Esophagus squamous epithelium (tissue), 5 donors: ENCODE data around the gene NAT8L. TPM values are rescaled to one million over a fixed set of nuclear protein-coding genes. Genes with fewer than 3 reads are reported as not detected.

ENCODE experiments used
- DNase-seq: peaks from one replicate; lab custom pipeline; 2025; lab: John Stamatoyannopoulos, UW
- H3K27ac ChIP-seq, 4 donors: fragments of 200-600 bp; sonication (generic); one replicate each; pipeline ENCODE4 v1.5.1; 2016 to 2019; ENCODE audit warnings: mild to moderate bottlenecking in 1 of 4
- H3K27me3 ChIP-seq, 4 donors: fragments of 200-600 bp; sonication (generic); 1 replicate in 3 of 4; 2 replicates in 1 of 4; pipeline versions ENCODE4 v1.5.1 to v1.6.0; 2017 to 2021; ENCODE audit warnings: antibody characterized with exemption in 1 of 4
- H3K36me3 ChIP-seq, 3 donors: fragments of 200-600 bp; sonication (generic); one replicate each; pipeline ENCODE4 v1.5.1; 2016 to 2019
- H3K4me1 ChIP-seq, 3 donors: fragments of 200-600 bp; sonication (generic); one replicate each; pipeline ENCODE4 v1.5.1; 2017 to 2019
- H3K4me3 ChIP-seq, 4 donors: fragments of 200-600 bp; sonication (generic); 1 replicate in 3 of 4; 2 replicates in 1 of 4; pipeline ENCODE4 v1.5.1; 2016 to 2019; ENCODE audit warnings: mild to moderate bottlenecking in 2 of 4, moderate library complexity in 1 of 4
- H3K9me3 ChIP-seq, 3 donors: fragments of 200-600 bp; sonication (generic); one replicate each; pipeline ENCODE4 v1.5.1; 2016 to 2019
- CTCF ChIP-seq, 6 experiments: fragments of 450-650 bp in 4 of 6; fragments of 200-600 bp in 2 of 6; sonication (generic) in 2 of 6; IDR thresholded peaks; one replicate each; pipeline ENCODE4 v1.5.1; 2016 to 2019; ENCODE audit warnings: antibody characterized with exemption in 6 of 6, mild to moderate bottlenecking in 4 of 6, moderate library complexity in 4 of 6
- POLR2A ChIP-seq, 4 donors: fragments of 450-650 bp; IDR thresholded peaks; one replicate each; pipeline ENCODE4 v1.6.1; 2017; ENCODE audit warnings: antibody characterized with exemption in 4 of 4, mild to moderate bottlenecking in 4 of 4, moderate library complexity in 3 of 4
- WGBS, 2 donors: methylation state at CpG; one replicate each; pipeline ENCODE4 v1.1.5; 2018; 5-methylcytosine and 5-hydroxymethylcytosine counted together
- intact Hi-C: fragments of 100-400 bp; cut with DNase I; formaldehyde crosslinking; loops from one replicate; pipeline ENCODE4 v1.15.0; 2022
- total RNA-seq, 4 donors: library from RNA; depleted of rRNA; stranded (reverse); fragments of >200 nt; gene quantifications; one replicate each; pipeline ENCODE4 v1.1.0, GENCODE V29; 2016
- donor health status: DM: yes; HTN: yes; CAD: no.

NAT8L gene
- total RNA-seq, 4 donors from 2014 or later = under 0.01 TPM; not detected in 3

- Histone ChIP-seq H3K4me3 (no peak overlapping the region), H3K27me3 (no peaks in the 10 kb centered on the region), H3K36me3 (no peaks in the 10 kb centered on the region), H3K27ac (no peak overlapping the region), H3K4me1 (no peaks in the 10 kb centered on the region), H3K9me3 (peaks cover 0 to 8% (median 4%) of the 10 kb centered on the region in 3 donors)
- TF ChIP-seq POLR2A (IDR thresholded peaks at IDR 0.05) = no peak
- DNase-seq = no peak
- 66 to 80% methylated on average over 6 to 10 of the region's 16 CpGs for WGBS, 2 donors
- intact Hi-C loops = no loop called here
Observed at GRCh38 chr4:2095236-2096072, 36.3 kb downstream of the NAT8L start.

GRCh38 chr4:2096073-2096609 is 37.0 kb downstream of the NAT8L start:
- no peak for TF ChIP-seq CTCF (IDR thresholded peaks at IDR 0.05)
- no peak for TF ChIP-seq POLR2A (IDR thresholded peaks at IDR 0.05)
- Histone ChIP-seq H3K36me3 (no peaks in the 10 kb centered on the region), H3K27me3 (no peaks in the 10 kb centered on the region), H3K9me3 (peaks cover 0 to 8% (median 4%) of the 10 kb centered on the region in 3 donors), H3K27ac (no peak overlapping the region), H3K4me3 (no peak overlapping the region), H3K4me1 (no peaks in the 10 kb centered on the region)
- no peak for DNase-seq
- intact Hi-C loops = no loop called here
- 48 to 50% methylated on average over 2 of the region's 7 CpGs for WGBS, 2 donors

GRCh38 chr4:2101346-2102044 is 42.4 kb downstream of the NAT8L start:
- TF ChIP-seq CTCF (IDR thresholded peaks at IDR 0.05) = no peak
- TF ChIP-seq POLR2A (IDR thresholded peaks at IDR 0.05) = no peak
- Histone ChIP-seq H3K9me3 (peaks cover 0 to 36% (median 30%) of the 10 kb centered on the region in 3 donors), H3K27me3 (no peaks in the 10 kb centered on the region), H3K4me1 (no peaks in the 10 kb centered on the region), H3K27ac (no peak overlapping the region), H3K4me3 (no peak overlapping the region), H3K36me3 (no peaks in the 10 kb centered on the region)
- WGBS, 2 donors = 79 to 90% methylated on average over 6 to 7 of the region's 7 CpGs
- no peak for DNase-seq
- intact Hi-C loops = no loop called here

- Histone ChIP-seq H3K9me3 (peaks cover 0 to 29% (median 26%) of the 10 kb centered on the region in 3 donors), H3K27ac (no peak overlapping the region), H3K36me3 (no peaks in the 10 kb centered on the region), H3K27me3 (no peaks in the 10 kb centered on the region), H3K4me3 (no peak overlapping the region), H3K4me1 (no peaks in the 10 kb centered on the region)
- no peak for DNase-seq
- intact Hi-C loops = no loop called here
- WGBS, 2 donors = 74 to 100% methylated on average over 1 to 3 of the region's 4 CpGs
- TF ChIP-seq POLR2A (IDR thresholded peaks at IDR 0.05) (no peak), CTCF (IDR thresholded peaks at IDR 0.05) (no peak)
Observed at GRCh38 chr4:2102045-2102883, 43.1 kb downstream of the NAT8L start.

- Histone ChIP-seq H3K27ac (no peak overlapping the region), H3K4me3 (no peak overlapping the region), H3K36me3 (no peaks in the 10 kb centered on the region), H3K4me1 (no peaks in the 10 kb centered on the region), H3K9me3 (peaks cover 0 to 29% (median 26%) of the 10 kb centered on the region in 3 donors), H3K27me3 (no peaks in the 10 kb centered on the region)
- DNase-seq = no peak
- 82 to 91% methylated on average over 5 of the region's 5 CpGs for WGBS, 2 donors
- TF ChIP-seq CTCF (IDR thresholded peaks at IDR 0.05) = no peak
- TF ChIP-seq POLR2A (IDR thresholded peaks at IDR 0.05) = no peak
- intact Hi-C loops = no loop called here
Observed at GRCh38 chr4:2103127-2103842, 44.2 kb downstream of the NAT8L start.
